ENCODE results near the gene PFKM.

- TF ChIP-seq CTCF (IDR thresholded peaks at IDR 0.05; ENCODE audit: low read length) (no peak), EZH2 (IDR thresholded peaks at IDR 0.05; ENCODE audit: borderline replicate concordance, low read length) (no peak)
Observed at GRCh38 chr12:48177982-48178381, 58.8 kb downstream of the PFKM start.
